NCI-H345 (cell line): ENCODE measurements around the gene SNX22.
A peak's percentile ranks its signal among the peaks of the same experiment; 100 is the strongest.

Experiments used
- DNase-seq: peaks from one replicate; lab custom pipeline; 2025; lab: John Stamatoyannopoulos, UW

Gene SNX22

DNA sequence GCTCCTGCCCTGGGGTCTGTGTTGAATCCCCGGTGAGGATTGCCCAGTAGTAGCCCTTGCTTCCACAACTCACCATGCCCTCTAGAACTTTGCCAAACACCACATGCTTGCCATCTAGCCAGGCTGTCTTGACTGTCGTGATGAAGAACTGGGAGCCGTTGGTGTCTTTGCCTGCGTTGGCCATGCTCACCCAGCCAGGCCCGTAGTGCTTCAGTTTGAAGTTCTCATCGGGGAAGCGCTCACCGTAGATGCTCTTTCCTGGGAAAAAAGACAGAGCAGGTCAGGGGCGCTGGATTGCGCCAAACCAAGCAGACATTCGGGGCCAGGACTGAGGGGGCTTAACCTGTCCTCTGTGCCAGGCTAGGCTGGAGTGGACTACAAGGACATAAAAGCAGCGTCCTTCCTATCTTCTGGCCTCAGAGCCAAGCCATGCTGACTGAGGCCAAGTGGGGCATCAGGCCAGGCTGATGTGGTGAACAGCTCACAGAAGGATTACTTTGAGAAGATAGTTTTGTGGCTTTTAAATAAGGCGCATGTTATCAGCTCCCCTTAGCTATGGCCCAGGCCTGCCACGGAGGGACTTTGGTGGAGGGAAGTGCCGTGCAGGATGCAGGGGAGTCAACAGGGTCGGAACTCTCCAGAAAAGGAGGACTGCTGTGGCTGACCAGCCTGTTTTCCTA, 5.3 kb downstream of the SNX22 start:
- no peak for DNase-seq

DNA sequence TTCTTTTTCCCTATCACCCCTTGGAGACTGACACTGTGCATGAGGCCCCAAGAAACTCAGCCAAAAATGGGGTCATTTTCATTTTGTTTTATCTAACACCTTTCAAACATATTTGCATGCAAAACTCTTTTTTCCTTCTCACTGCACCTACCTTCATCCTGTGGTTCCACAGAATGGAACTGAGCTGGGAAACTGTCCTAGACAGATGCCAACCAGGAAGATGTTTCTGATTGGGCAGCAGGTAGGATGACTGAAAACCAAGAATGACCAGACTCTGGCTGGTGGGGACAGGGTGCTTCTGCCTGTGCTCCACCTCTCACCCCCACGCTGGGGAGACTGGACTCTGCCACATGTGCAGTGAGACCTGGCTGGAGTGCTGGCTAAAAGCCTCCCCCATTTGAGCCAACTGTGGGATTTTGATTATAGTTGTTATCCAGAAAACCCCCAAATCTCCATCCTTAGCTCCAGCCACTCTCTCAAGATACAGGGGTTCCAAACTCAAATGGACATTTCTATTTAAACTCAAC, 6.1 kb downstream of the SNX22 start:
- DNase-seq: no peak

DNA sequence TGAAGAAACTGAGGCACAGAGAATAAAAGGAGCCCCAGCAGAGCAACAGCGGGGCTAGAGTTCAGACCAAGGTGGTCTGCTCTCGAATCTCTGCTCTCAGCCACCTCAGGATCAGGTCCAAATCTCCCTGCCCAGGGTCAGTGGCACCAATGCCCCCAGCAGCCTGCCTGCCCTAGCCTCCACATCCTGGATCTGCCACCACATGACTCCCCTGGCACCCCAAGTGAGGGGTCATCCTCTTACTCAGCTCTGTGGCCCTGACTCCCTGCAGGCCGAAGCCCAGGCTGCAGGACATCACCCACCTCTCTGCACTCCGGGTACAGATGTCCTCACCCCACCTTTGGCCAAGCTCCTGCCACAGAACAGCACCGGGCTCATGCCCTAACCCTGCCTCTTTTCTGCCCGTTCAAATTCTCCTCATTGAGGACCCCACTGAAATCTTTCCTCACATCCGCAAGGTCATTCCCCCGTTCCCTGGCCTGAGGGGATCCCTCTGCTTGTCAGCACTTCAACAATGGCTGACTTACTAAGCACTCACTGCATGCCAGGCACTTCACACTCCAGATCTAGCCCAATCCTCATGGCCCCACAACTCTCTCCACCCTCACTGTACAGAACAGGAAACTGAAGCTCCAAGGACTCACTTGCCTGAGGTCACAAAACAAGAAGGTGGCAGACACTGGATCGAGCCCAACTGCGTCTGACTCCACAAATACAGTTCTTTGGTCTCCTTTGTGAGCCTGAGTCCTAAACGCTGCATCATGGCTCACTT, 7.0 kb downstream of the SNX22 start:
- no peak for DNase-seq

DNA sequence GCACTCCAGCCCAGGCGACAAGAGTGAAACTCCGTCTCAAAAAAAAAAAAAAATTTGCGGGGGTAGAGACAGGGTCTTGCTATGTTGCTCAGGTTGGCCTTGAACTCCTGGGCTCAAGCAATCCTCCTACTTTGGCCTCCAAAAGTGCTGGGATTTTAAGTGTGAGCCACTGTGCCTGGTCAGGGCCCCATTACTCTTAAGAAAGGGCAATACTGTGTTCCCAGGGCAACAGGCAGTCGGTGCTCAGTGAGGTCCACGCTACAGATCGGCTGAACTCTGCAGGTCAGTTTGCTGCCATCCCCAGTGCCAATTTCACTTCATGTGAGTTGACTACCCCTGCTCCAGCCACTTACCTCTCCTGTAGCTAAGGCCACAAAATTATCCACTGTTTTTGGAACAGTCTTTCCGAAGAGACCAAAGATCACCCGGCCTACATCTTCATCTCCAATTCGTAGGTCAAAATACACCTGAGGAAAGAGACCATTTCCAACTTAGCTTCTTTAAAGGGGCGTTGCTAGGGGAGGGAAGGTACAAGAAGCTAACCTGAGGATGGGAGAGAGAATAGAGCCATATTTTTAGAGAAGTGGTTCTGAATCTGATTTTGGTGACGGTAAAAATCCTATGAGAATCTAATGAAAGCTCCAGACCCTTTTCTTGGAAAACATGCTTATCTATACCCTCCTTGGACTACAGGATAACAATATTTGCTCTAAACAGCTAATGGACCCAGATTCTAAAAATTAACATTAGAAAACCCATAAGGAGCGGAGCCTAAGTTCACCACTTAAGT, 10.4 kb downstream of the SNX22 start:
- no peak for DNase-seq

DNA sequence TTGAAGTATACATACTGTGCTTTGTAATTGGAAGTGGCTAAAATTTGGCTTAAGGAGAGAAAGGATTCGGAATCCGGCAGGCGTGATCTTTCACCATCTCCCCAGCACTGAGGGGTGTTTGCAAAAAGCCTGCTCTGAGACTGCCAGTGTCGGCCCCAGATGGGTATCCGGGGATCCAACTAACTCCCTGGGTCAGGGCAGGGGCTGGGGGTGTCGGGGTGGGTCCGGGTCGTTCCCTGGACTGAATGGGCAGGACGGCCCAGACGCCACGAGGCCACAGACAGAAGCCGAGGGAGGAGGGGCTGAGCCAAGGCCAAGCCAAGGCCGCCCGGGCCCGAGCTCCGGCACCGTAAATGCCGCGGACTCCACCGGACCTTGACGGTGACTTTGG, 10.9 kb downstream of the SNX22 start:
- DNase-seq: no peak

DNA sequence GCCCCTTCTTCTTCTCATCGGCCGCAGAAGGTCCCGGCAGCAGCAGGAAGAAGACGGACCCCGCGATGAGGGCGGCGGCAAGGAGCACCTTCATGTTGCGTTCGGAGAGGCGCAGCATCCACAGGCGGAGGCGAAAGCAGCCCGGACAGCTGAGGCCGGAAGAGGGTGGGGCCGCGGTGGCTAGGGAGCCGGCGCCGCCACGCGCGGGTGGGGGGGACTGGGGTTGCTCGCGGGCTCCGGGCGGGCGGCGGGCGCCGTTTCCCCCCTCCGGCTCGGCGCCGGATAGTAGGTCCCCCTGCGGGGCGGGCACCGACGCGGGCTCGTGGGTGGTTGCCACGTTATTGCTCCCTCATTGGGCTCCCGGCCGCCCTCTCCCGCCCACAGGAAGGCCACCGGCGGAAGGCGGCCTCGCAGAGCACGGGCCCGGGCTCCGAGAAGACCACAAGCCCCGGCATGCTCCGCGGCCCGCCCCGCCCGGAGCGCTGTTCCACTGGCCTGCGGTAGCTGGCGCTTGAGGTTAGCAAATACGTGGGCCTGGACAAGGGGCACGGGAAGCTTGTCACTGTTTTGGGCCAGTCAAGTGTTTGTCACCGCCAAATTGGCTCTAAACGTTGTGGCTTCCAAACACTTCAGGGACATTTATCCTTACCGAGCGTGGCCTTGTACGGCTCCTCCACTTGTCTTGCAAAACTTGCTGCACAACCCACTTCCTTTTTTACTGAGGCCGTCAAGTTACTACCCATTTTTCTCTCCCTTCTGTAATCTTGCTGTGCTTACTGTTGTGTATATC, 11.5 kb downstream of the SNX22 start, which contains the start of gene PPIB:
Gene PPIB, minus strand, starts transcription at position 154 of the 790 bp plus-strand sequence. Its CDS starts 36 bp downstream, at position 118.
- peak; percentile 93 for DNase-seq

DNA sequence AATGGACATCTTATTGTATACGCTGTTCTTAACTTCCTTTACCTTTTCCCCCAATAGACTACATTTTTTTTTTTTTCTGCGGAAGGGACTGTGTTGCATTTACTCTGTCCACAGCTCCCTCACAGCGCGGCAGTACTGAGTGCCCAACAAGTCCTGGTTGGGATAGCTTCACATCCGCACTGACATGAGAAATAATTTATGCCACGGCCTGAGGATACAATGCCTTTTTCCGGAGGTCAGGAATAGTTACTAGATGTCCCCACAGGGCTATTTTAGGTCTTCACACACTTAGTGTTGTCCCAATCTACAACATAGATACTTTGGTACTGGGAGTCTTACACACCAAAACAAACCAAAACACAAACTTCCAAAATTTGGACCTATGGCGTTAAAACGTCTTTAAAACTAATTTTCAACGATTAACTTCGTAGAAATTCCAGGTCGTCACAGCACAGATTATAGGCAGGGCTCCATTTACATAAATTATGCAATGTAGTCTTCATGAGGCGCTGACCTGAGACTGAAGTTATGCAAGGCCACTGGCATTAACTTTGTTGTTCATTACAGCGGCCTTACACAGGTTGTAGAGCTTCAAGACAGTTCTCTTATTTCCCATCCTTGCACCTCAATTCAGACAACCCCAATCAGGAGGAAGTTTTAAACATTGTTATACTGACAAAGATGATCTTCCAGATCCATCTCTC, 12.3 kb downstream of the SNX22 start:
- no peak for DNase-seq

DNA sequence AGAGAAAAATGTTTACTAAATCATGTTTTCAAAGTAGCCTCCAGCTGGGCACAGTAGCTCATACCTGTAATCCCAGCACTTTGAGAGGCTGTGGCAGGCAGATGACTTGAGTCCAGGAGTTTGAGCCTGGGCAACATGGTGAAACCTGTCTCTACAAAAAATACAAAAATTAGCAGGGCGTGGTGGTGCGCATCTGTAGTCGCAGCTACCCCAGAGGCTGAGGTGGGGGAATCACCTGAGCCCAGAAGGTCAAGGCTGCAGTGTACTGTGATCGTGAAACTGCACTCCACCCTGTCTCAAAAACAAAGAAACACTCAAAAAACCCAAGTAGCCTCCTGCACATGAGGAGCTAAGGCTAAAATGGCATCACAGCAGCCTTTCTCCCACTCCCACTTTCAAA, 12.9 kb downstream of the SNX22 start:
- no peak for DNase-seq

DNA sequence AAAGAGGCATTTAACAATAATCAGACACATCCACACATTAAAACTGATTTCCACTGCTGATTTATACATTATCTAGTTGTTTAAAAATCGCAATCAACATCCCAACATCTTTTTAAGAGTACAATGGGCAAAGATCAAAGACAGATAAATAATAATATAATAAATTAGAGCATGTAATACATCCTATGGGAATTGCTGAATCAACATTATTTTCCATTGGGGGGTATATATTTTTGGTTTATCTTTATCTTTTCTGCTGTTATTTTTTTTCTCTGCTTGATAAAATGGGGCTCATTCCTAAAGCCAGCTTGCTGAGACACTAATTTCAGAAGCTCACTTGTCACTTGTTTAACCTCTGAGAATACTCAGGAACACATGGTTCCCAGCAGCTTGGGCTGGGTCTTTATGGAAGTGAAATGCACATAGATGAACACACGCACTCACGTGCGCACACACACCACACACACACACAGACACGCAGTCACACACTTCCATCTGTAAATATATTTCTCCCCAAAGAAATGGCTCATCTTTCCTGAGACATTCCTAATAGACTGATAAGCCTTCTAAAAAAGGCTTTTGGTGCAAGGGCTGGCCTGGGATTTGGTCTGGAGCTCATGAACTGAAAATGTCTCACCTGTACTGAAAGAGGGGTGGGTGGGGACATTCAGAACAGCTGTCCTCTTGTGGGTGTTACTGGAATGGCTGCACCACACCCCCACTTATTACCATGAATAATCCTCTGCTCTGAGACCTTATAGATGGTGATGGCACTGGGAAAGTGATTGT, 14.8 kb downstream of the SNX22 start:
- no peak for DNase-seq

DNA sequence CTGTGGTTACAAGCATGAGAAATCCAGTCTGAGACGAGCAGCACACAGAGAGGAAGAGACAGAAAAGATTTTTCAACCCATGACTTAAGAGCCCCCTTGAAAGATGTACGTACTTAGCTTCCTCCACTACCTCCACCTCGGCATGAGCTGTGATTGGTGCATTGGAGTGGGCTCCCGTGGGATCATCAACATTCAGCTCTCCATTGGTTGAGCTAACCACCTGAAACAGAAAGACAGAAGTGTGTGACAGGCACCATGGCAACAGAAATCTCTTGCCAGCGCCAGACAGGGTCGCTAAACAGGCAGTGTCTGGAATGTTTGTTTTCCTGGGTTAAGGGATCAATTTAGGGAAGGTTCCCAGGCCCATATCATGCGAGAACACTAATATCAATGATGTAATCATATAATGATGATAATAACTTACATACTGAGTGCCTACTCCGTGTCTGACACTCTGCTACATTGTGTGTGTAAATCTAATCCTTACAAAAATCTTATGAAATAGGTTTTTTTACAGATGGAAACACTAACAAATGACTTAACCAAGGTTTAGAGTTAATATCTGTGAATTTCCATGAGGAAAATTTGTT, 28.8 kb downstream of the SNX22 start:
- DNase-seq: no peak

DNA sequence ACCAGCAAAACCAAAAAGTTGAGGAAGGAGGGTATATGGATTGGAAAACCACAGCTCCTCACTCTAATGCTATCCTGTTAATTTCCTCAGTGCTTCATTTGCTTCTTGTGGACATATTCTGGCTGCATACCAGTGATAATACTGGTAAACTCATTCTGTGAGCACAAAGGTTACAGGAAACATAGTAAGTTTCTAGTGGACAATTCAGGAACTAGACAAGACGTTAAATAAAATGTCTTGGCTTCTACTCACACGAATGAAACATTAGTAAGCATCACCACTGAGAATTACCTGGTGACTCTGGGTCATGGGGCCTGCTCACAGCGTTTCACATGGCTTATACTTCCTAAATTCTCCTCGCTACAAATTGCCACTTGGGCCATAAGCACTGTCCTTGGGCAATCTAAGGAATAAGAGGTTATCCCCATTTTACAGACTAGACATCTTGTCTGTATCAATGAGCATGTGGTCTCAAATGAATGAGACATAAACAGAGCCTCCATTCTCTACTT, 31.4 kb downstream of the SNX22 start:
- no peak for DNase-seq

DNA sequence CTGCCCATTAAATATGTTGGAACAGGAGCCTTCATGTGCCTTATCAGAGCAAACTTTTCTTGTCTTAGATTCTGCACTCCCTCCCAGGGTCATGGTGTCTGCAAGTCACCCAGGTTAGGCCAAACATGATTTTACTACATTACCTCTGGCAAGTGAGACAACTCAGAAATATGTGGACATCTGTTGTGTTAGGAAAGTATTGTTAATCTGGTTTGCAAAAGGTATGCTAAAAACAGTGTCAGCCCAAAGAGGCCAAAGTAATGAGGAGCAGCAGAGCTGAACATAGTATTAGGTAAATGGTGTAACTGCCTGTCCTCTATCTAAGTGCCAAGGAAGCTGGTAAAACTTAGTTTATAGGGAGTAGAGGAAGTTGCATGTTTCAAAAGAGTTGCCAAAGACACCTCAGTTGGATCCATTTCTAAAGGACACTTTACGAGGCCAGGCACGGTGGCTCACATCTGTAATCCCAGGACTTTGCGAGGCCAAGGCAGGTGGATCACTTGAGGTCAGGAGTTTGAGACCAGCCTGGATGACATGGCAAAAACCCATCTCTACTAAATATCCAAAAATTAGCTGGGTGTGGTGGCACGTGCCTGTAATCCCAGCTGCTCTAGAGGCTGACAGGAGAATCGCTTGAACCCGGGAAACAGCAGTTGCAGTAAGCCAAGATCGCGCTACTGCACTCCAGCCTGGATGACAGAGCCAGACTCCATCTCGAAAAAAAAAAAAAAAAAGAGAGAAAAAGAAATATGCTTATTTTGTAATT, 33.8 kb downstream of the SNX22 start:
- DNase-seq: no peak

DNA sequence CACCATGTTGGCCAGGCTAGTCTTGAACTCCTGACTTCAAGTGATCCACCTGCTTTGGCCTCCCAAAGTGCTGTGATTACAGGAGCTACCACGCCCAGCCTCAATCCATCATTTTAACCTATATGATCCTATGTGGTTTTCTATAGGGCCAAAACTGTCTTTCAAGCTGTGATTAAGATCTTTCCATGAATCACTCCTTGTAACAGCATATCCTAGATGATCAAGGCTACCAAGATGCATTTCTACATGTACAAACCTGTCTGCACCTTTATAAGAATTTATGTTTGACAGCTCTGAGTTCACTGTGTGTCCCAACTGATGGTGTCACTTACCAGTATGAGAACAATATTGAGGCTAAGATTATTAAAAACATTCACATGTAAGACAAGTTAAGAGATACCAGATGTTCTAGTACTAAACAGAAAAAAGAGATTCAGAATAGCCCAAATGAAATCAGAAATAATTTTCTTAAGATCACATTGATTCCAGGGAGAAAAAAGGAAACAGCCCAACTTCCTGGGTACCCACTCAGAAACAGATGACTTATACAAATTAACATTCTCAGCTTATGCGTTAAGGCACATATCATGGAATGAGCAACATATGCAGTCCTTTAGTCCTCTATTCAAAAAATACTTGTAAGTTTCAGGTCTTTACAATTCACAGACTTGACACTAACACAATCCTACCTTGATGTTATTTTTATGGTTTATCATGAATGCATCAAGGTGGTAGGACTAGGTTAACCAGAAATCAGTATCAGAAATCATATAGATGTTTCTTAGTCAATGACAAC, 36.1 kb downstream of the SNX22 start:
- DNase-seq: no peak

DNA sequence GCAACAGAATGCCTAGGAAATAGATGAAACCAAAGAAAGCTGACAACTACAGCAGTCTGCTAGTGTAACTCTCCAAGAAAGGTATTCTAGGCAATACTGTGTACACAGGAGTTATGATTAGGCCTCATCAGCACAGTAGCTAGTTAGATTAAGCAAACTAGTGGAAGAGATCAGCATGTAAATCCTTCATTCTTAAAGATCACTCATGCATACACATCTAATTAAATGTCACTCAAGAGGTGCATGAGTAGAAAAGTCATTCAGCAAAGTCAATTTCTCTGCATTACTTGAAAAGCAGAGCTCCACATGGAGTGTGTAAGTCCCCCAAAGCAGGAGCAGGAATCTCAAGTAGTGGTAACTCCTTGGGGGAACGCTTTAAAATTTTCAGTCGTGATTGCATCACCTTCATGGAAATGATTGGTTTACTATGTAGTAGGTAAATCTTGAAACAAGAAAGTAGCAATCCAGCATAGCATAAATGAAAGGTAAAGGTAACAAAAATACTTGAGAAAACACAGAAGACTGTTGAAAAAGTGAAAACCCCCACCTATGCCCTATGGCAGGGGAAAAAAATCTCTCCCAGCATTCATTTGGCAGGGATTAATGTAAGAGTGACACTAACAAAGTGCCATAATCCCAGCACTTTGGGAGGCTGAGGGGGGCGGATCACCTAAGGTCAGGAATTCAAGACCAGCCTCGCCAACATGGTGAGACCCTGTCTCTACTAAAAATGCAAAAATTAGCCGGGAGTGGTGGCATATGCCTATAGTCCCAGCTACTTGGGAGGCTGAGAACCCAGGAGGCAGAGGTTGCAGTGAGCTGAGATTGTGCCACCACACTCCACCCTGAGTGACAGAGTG, 40.7 kb downstream of the SNX22 start:
- no peak for DNase-seq

DNA sequence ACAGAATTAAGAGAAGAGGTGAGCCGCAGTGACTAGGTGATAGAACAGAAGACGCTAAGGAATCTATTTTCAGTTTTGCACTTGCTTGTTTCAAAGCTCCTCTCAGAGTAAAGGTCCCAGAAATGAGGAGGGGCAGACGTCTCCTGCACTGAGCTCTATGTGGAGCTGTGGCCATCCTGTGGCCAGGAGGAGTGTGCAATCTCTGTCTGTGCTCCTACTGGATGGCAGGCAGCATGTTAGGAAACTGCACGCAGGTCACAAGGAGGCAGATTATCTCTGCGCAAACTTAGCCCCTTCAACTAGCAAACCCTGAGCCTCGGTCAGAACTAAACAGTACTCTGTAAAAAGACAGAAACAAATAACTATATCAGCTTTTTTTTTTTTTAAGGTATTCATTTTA, 42.4 kb downstream of the SNX22 start:
- DNase-seq: no peak

DNA sequence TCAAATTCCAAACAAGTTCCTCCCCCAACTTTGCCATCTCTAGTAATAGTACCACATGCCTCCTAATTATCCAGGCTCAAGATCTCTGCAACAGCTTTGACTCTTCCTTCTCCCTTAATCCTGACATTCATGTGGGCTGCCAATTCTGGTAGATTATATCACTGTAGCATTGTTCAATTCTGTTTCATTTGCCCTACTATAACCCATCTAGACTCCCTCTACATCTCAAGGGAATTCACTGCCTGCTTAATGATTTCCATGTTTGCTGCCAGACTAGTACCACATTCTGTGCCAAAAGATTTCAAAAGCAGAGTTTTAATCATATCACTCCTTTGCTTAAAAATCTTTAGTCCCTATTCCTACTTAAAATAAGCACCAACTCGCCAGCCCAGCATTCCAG, 45.9 kb downstream of the SNX22 start:
- DNase-seq: no peak

DNA sequence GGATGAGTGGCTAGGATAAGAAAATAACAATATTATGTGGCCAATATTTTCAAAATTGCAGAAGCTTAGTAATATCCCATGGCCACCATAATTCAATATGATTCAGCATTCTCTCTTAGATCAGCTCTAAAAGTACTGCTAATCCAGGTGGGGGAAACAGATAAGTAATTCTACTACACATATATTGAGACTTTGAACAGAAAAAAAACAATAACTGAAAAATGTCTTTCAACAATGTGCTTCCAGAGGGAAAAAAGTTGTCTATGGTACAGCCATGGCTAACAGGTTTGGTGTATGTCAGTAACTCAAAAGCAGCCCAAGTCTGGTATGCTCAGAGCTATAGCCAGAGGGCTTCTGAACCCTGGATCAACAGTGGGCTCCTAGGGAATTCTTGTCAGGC, 53.7 kb downstream of the SNX22 start:
- no peak for DNase-seq
